Stimulated activated CD8-positive, alpha-beta memory T cell treated with anti-CD3 and anti-CD28 coated beads, Interleukin-7, amount 100 ng/mL, for 4 hours (primary cell): ENCODE data around the gene ETS1.

ENCODE experiments used
- DNase-seq, 2 donors: peaks; one replicate each; pipeline ENCODE4 v3.0.0-alpha.2; 2020; ENCODE audit warnings: low read depth in 2 of 2

The ETS1 gene

GRCh38 chr11:128594226-128594625 lies 6.9 kb upstream of the ETS1 start:
- DNase-seq = no peak

- no peak for DNase-seq
Measured at GRCh38 chr11:128593281-128593680, 5.9 kb upstream of the ETS1 start.

GRCh38 chr11:128592454-128592853 lies 5.1 kb upstream of the ETS1 start:
- no peak for DNase-seq

GRCh38 chr11:128590587-128590986 lies 3.2 kb upstream of the ETS1 start:
- no peak for DNase-seq

- DNase-seq = no peak
Measured at GRCh38 chr11:128589998-128590397, 2.6 kb upstream of the ETS1 start.

GRCh38 chr11:128588093-128588492 lies 735 bp upstream of the ETS1 start:
- no peak for DNase-seq

GRCh38 chr11:128586689-128587088 lies 669 bp downstream of the ETS1 start:
- DNase-seq = no peak

GRCh38 chr11:128585498-128586238 lies 1.7 kb downstream of the ETS1 start:
- no peak for DNase-seq

GRCh38 chr11:128584253-128584652 lies 3.1 kb downstream of the ETS1 start:
- DNase-seq = no peak

GRCh38 chr11:128582496-128583366 lies 4.6 kb downstream of the ETS1 start:
- no peak for DNase-seq

GRCh38 chr11:128581561-128582272 lies 5.6 kb downstream of the ETS1 start:
- DNase-seq = no peak

- no peak for DNase-seq
Measured at GRCh38 chr11:128580612-128581011, 6.7 kb downstream of the ETS1 start.

- DNase-seq = no peak
Measured at GRCh38 chr11:128579798-128580504, 7.4 kb downstream of the ETS1 start.

GRCh38 chr11:128576555-128576954 lies 10.8 kb downstream of the ETS1 start:
- no peak for DNase-seq

GRCh38 chr11:128575961-128576350 lies 11.4 kb downstream of the ETS1 start:
- no peak for DNase-seq

GRCh38 chr11:128575174-128575960 lies 12.0 kb downstream of the ETS1 start:
- DNase-seq = no peak

GRCh38 chr11:128574576-128575011 lies 12.8 kb downstream of the ETS1 start:
- no peak for DNase-seq

GRCh38 chr11:128573638-128574037 lies 13.7 kb downstream of the ETS1 start:
- no peak for DNase-seq

GRCh38 chr11:128572965-128573364 lies 14.4 kb downstream of the ETS1 start:
- no peak for DNase-seq

- no peak for DNase-seq
Measured at GRCh38 chr11:128570632-128571031, 16.7 kb downstream of the ETS1 start.

- no peak for DNase-seq
Measured at GRCh38 chr11:128569291-128569690, 18.1 kb downstream of the ETS1 start.
